ENCODE measurements around the gene SLC12A1. TPM values are rescaled to one million over a fixed set of nuclear protein-coding genes. Genes with fewer than 3 reads are reported as not detected.

SLC12A1 gene
- total RNA-seq, 1 experiment from 2014 or later: not detected

GRCh38 chr15:48191574-48192225 is 14.4 kb upstream of the SLC12A1 start, which contains the start of gene CTXN2:
CTXN2 (plus strand) TSS chr15:48191665; CDS start chr15:48201301, 9,636 bp downstream.
- Histone ChIP-seq H3K4me3 (no peak within 1 kb of the TSS), H3K9me3 (replicated peaks) (0 out of 2 replicates have a peak, but pooled peaks cover 4% of the 10 kb centered on the region), H3K36me3 (no peaks in the 10 kb centered on the region)

GRCh38 chr15:48202068-48202467 is 4.0 kb upstream of the SLC12A1 start:
- H3K4me3 ChIP-seq: no peak overlapping the region
- H3K9me3 ChIP-seq (replicated peaks): no peaks in the 10 kb centered on the region
- no peaks in the 10 kb centered on the region for H3K36me3 ChIP-seq
- H3K4me1 ChIP-seq (replicated peaks): no peaks in the 10 kb centered on the region
- DNase-seq (ENCODE audit: low read depth in 1 of 2, low spot score in 2 of 2): no peak
- no peaks in the 10 kb centered on the region for H3K27me3 ChIP-seq (replicated peaks)
- no peak overlapping the region for H3K27ac ChIP-seq

More at GRCh38 chr15:48191574-48192225, 14.4 kb upstream of the SLC12A1 start, which contains the start of gene CTXN2:
- no peaks in the 10 kb centered on the region for H3K27me3 ChIP-seq (replicated peaks)
- no peak for DNase-seq (ENCODE audit: low read depth in 1 of 2, low spot score in 2 of 2)
- H3K27ac ChIP-seq: no peak within 1 kb of the TSS
- no peaks in the 10 kb centered on the region for H3K4me1 ChIP-seq (replicated peaks)

- H3K4me3 ChIP-seq: no peak overlapping the region
- DNase-seq (ENCODE audit: low read depth in 1 of 2, low spot score in 2 of 2): no peak
- H3K9me3 ChIP-seq (replicated peaks): no peaks in the 10 kb centered on the region
- H3K27me3 ChIP-seq (replicated peaks): no peaks in the 10 kb centered on the region; the same call in 1 of the 2 replicates
- no peaks in the 10 kb centered on the region for H3K36me3 ChIP-seq
- no peaks in the 10 kb centered on the region for H3K4me1 ChIP-seq (replicated peaks)
- H3K27ac ChIP-seq: no peak overlapping the region
These were observed 15.2 kb downstream of the SLC12A1 start for GRCh38 chr15:48221261-48221660.

- Histone ChIP-seq H3K27ac (no peak overlapping the region), H3K4me1 (replicated peaks) (no peaks in the 10 kb centered on the region), H3K9me3 (replicated peaks) (no peaks in the 10 kb centered on the region), H3K4me3 (no peak overlapping the region), H3K36me3 (no peaks in the 10 kb centered on the region), H3K27me3 (replicated peaks) (no peaks in the 10 kb centered on the region; the same call in 1 of the 2 replicates)
- no peak for DNase-seq (ENCODE audit: low read depth in 1 of 2, low spot score in 2 of 2)
These were observed 15.8 kb downstream of the SLC12A1 start for GRCh38 chr15:48221885-48222284.

GRCh38 chr15:48222627-48223026 is 16.5 kb downstream of the SLC12A1 start:
- Histone ChIP-seq H3K9me3 (replicated peaks) (no peaks in the 10 kb centered on the region), H3K4me3 (no peak overlapping the region), H3K27ac (no peak overlapping the region), H3K27me3 (replicated peaks) (no peaks in the 10 kb centered on the region; the same call in 1 of the 2 replicates), H3K4me1 (replicated peaks) (no peaks in the 10 kb centered on the region), H3K36me3 (no peaks in the 10 kb centered on the region)
- no peak for DNase-seq (ENCODE audit: low read depth in 1 of 2, low spot score in 2 of 2)

DNA sequence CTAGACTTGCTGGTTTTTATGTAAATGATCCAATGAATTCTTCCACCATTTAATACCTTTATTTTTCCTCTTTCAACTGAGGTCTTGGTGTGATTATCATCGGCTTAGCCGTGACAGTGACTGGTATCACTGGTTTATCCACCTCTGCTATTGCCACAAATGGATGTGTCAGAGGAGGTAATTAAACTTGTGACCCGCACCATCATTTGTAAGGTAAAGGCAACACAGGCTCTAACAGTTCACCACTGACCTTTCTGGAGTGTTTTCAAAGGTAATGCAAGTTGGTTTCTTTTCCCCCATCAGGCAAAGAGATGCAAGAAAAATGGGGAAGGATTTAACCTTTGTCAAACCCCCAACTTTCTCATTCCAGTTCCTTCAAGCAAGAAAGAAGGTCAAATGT is 19.7 kb downstream of the SLC12A1 start:
- DNase-seq (ENCODE audit: low read depth in 1 of 2, low spot score in 2 of 2): no peak
- Histone ChIP-seq H3K4me3 (no peak overlapping the region), H3K9me3 (replicated peaks) (no peaks in the 10 kb centered on the region), H3K36me3 (no peaks in the 10 kb centered on the region), H3K27me3 (replicated peaks) (peaks cover 3% of the 10 kb centered on the region), H3K27ac (no peak overlapping the region), H3K4me1 (replicated peaks) (no peaks in the 10 kb centered on the region)

DNA sequence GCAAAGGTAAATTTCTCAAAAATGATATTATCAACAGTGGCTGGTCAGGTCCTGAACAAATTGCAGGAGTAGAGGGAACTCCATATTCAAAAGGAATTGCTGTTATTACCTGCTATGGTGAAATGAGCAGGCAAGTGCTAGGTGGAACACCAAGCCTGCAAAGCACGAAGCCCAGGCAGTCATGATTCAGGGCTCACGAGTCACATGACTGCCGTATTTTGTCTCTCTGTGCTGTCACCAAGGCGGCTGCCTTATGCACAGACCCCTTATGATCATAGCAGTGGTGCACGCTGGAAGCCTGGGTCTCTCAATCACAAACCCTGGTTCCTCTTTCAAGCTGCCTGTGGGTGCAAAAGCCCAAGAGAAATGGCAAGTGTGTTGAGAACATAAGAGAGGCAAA is 24.4 kb downstream of the SLC12A1 start:
- no peaks in the 10 kb centered on the region for H3K36me3 ChIP-seq
- H3K9me3 ChIP-seq (replicated peaks): no peaks in the 10 kb centered on the region
- no peak overlapping the region for H3K27ac ChIP-seq
- H3K4me3 ChIP-seq: no peak overlapping the region
- no peaks in the 10 kb centered on the region for H3K4me1 ChIP-seq (replicated peaks)
- DNase-seq (ENCODE audit: low read depth in 1 of 2, low spot score in 2 of 2): no peak
- H3K27me3 ChIP-seq (replicated peaks): peaks cover 3% of the 10 kb centered on the region

DNA sequence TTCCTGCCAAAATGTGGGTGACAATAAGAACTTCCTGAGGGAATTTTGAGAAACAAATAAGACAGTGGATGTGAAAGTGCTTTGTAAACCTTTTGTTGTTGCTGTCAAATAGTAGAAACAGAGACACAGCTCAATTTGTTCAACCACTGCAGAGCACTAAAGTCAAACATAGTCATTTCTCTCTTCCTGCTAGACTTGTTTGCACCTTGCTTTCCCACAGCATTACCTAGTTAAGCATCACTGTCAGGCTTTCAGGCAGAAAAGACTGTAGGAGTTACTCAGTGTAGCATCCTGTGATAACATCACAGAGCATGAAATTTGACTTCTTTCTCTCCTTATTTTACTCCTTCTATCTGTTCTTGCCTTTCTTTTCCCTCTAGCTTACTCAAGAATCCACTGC is 27.1 kb downstream of the SLC12A1 start:
- no peak overlapping the region for H3K27ac ChIP-seq
- no peaks in the 10 kb centered on the region for H3K9me3 ChIP-seq (replicated peaks)
- no peaks in the 10 kb centered on the region for H3K4me1 ChIP-seq (replicated peaks)
- DNase-seq (ENCODE audit: low read depth in 1 of 2, low spot score in 2 of 2): no peak
- H3K4me3 ChIP-seq: no peak overlapping the region
- H3K27me3 ChIP-seq (replicated peaks): peaks cover 7% of the 10 kb centered on the region
- no peaks in the 10 kb centered on the region for H3K36me3 ChIP-seq

- DNase-seq (ENCODE audit: low read depth in 1 of 2, low spot score in 2 of 2): no peak
- Histone ChIP-seq H3K4me1 (replicated peaks) (no peaks in the 10 kb centered on the region), H3K27ac (no peak overlapping the region), H3K4me3 (no peak overlapping the region), H3K36me3 (no peaks in the 10 kb centered on the region), H3K27me3 (replicated peaks) (0 out of 2 replicates have a peak, but pooled peaks cover 3% of the 10 kb centered on the region), H3K9me3 (replicated peaks) (no peaks in the 10 kb centered on the region)
These were observed 33.2 kb downstream of the SLC12A1 start for GRCh38 chr15:48239334-48239733.

GRCh38 chr15:48242015-48242414 is 35.9 kb downstream of the SLC12A1 start:
- DNase-seq (ENCODE audit: low read depth in 1 of 2, low spot score in 2 of 2): no peak
- Histone ChIP-seq H3K27ac (no peak overlapping the region), H3K36me3 (no peaks in the 10 kb centered on the region), H3K27me3 (replicated peaks) (0 out of 2 replicates have a peak, but pooled peaks cover 3% of the 10 kb centered on the region), H3K4me1 (replicated peaks) (no peaks in the 10 kb centered on the region), H3K4me3 (no peak overlapping the region), H3K9me3 (replicated peaks) (no peaks in the 10 kb centered on the region)

- Histone ChIP-seq H3K4me1 (replicated peaks) (no peaks in the 10 kb centered on the region), H3K27ac (no peak overlapping the region), H3K4me3 (no peak overlapping the region), H3K27me3 (replicated peaks) (0 out of 2 replicates have a peak, but pooled peaks cover 3% of the 10 kb centered on the region), H3K9me3 (replicated peaks) (no peaks in the 10 kb centered on the region), H3K36me3 (no peaks in the 10 kb centered on the region)
- DNase-seq (ENCODE audit: low read depth in 1 of 2, low spot score in 2 of 2): no peak
These were observed 36.4 kb downstream of the SLC12A1 start for GRCh38 chr15:48242535-48242934.

DNA sequence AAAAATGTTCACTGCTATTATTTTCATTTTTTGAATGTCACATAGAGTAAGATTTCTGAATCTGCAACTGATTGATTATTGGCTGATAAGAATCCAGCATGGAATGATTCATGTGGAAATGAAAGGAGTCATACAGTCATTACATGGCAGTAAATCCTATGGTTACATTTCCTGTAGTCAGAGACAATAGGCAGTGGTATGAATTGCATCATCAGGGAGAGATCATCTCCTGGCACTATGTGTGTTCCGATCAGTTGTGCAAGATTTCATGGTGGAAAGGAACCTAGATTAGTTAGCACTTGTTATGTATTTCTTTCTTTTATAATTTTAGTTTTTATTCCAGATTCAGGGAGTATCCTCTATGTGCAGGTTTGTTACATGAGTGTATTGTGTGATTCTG is 38.8 kb downstream of the SLC12A1 start:
- DNase-seq (ENCODE audit: low read depth in 1 of 2, low spot score in 2 of 2): no peak
- no peaks in the 10 kb centered on the region for H3K36me3 ChIP-seq

GRCh38 chr15:48248414-48248813 is 42.3 kb downstream of the SLC12A1 start:
- no peak overlapping the region for H3K27ac ChIP-seq
- H3K4me3 ChIP-seq: no peak overlapping the region
- no peaks in the 10 kb centered on the region for H3K27me3 ChIP-seq (replicated peaks)
- DNase-seq (ENCODE audit: low read depth in 1 of 2, low spot score in 2 of 2): no peak
- H3K9me3 ChIP-seq (replicated peaks): no peaks in the 10 kb centered on the region
- H3K36me3 ChIP-seq: no peaks in the 10 kb centered on the region
- H3K4me1 ChIP-seq (replicated peaks): no peaks in the 10 kb centered on the region

More for the DNA sequence above, 38.8 kb downstream of the SLC12A1 start:
- Histone ChIP-seq H3K9me3 (replicated peaks) (no peaks in the 10 kb centered on the region), H3K27ac (no peak overlapping the region), H3K27me3 (replicated peaks) (no peaks in the 10 kb centered on the region), H3K4me3 (no peak overlapping the region), H3K4me1 (replicated peaks) (no peaks in the 10 kb centered on the region)

DNA sequence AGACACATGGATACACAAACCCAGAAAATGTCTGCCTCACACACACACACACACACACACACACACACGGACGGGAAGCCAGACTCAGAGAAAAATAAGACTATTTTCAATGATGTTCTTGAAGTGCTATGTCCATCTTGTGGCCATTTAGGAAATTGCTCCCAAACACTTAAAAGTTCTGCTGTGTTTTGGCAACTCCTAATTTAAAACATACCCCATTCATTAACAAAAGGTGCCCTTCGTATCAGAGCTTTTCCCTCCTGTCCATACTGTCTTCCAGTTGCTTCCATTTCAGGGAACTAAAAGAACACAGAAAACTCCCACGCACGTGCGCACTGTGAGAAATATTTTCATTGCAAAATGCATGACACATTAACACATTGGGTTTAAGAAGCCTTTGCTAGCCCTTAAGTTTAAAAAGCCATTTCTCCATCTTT is 44.6 kb downstream of the SLC12A1 start:
- Histone ChIP-seq H3K27me3 (replicated peaks) (no peaks in the 10 kb centered on the region), H3K27ac (no peak overlapping the region), H3K4me1 (replicated peaks) (no peaks in the 10 kb centered on the region), H3K4me3 (no peak overlapping the region), H3K9me3 (replicated peaks) (no peaks in the 10 kb centered on the region), H3K36me3 (no peaks in the 10 kb centered on the region)
- DNase-seq (ENCODE audit: low read depth in 1 of 2, low spot score in 2 of 2): peak; percentile 45 to 51
